Gastroesophageal sphincter (tissue), 3 donors: ENCODE data around the gene MRPL43.

ENCODE experiments used
- POLR2A ChIP-seq, 2 donors: fragments of 450-650 bp; IDR thresholded peaks; one replicate each; pipeline ENCODE4 v1.6.1; 2017; ENCODE audit warnings: antibody characterized with exemption in 2 of 2, mild to moderate bottlenecking in 2 of 2, moderate library complexity in 1 of 2
- POLR2AphosphoS5 ChIP-seq: sonication (generic); formaldehyde crosslinking; IDR thresholded peaks from one replicate; pipeline ENCODE4 v1.6.1; 2017; ENCODE audit warnings: antibody characterized with exemption
- TF ChIP-seq, protein P1 (sequence below), 4 experiments: fragments of 200-600 bp in 2 of 4; fragments of 450-650 bp in 2 of 4; sonication (generic) in 1 of 4; IDR thresholded peaks; one replicate each; pipeline ENCODE4 v1.5.1; 2017 to 2019; ENCODE audit warnings: antibody characterized with exemption in 4 of 4, mild to moderate bottlenecking in 2 of 4, moderate library complexity in 2 of 4

GRCh38 chr10:101006593-101007098 lies 19.3 kb upstream of the MRPL43 start:
- TF ChIP-seq POLR2AphosphoS5 (no peak), POLR2A (IDR thresholded peaks at IDR 0.05) (no peak)
- TF ChIP-seq, protein P1, sequence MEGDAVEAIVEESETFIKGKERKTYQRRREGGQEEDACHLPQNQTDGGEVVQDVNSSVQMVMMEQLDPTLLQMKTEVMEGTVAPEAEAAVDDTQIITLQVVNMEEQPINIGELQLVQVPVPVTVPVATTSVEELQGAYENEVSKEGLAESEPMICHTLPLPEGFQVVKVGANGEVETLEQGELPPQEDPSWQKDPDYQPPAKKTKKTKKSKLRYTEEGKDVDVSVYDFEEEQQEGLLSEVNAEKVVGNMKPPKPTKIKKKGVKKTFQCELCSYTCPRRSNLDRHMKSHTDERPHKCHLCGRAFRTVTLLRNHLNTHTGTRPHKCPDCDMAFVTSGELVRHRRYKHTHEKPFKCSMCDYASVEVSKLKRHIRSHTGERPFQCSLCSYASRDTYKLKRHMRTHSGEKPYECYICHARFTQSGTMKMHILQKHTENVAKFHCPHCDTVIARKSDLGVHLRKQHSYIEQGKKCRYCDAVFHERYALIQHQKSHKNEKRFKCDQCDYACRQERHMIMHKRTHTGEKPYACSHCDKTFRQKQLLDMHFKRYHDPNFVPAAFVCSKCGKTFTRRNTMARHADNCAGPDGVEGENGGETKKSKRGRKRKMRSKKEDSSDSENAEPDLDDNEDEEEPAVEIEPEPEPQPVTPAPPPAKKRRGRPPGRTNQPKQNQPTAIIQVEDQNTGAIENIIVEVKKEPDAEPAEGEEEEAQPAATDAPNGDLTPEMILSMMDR (IDR thresholded peaks at IDR 0.05), result no peak
